ENCODE data around the gene DPH1.

DPH1 gene

DNA sequence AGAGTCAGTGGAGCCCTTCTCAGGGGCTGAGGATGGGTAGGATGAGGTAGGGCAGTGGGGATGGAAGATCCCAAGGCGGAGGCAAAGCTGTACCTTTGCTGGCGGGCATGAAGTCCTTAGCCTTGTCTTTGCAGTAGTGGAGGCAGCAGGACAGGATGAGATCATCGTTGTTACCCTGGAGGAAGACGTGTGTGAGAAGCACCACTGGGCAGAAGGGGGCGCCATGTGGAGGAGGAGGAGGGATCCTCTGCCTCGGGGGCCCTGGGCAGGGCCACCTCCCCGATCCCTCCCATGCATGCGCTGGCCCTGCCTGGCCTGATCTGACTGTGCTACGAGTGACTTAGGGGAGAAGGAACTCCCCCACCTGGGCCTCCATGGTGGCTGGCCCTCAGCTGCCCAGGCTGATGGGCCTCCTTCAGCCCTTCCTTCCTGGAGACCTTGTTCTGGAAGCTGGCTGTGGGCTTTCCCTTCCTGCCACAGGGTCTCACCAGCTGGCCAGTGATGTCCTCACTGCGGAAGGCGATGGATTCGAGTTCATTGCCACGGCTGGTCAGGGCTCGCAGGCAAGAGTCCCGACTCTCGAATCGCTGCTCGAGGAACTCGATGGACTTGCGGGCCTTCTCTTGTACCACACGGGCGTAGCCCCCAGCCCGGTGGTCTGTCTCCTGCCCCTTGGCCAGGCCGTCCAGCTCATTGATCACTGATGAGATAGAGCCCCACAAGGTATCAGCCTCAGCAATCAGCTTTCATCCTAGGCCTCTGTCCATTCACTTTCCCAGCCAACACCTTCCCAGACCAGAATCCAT, 35.2 kb downstream of the DPH1 start:
- no peak for TF ChIP-seq ZNF8 (CRISPR knock-in tag; IDR thresholded peaks at IDR 0.05)
- ATAC-seq, result peak; percentile 55

DNA sequence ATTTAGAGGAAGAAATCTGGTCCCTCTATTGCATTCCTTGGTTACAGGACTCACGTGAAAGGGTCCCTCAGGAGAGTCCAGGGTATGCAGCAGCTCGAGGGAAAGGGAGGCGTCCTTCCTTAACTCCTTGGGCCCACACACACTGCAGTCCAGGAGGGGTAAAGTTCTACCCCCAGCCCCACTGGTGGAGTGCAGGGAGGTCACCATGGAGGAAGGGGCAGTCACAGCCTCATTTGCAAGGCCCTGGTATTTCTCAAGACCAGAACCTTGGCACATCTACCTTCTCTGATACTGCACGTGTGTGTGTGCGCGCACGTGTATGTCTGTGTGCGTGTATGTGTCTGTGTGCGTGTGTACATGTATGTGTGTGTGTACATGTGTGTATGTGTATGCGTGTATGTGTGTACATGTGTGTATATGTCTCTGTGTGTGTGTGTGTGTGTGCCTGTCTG, 36.0 kb downstream of the DPH1 start:
- no peak for ATAC-seq
- TF ChIP-seq, protein P1, sequence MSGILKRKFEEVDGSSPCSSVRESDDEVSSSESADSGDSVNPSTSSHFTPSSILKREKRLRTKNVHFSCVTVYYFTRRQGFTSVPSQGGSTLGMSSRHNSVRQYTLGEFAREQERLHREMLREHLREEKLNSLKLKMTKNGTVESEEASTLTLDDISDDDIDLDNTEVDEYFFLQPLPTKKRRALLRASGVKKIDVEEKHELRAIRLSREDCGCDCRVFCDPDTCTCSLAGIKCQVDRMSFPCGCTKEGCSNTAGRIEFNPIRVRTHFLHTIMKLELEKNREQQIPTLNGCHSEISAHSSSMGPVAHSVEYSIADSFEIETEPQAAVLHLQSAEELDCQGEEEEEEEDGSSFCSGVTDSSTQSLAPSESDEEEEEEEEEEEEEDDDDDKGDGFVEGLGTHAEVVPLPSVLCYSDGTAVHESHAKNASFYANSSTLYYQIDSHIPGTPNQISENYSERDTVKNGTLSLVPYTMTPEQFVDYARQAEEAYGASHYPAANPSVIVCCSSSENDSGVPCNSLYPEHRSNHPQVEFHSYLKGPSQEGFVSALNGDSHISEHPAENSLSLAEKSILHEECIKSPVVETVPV (CRISPR knock-in tag; IDR thresholded peaks at IDR 0.05), result no peak
- TF ChIP-seq TCF4 (CRISPR knock-in tag; IDR thresholded peaks at IDR 0.05; ENCODE audit: borderline replicate concordance) (no peak), ZNF8 (CRISPR knock-in tag; IDR thresholded peaks at IDR 0.05) (no peak), ZFP3 (CRISPR knock-in tag; IDR thresholded peaks at IDR 0.05) (no peak), SNAI2 (CRISPR knock-in tag; IDR thresholded peaks at IDR 0.05) (no peak), ZNF70 (CRISPR knock-in tag; IDR thresholded peaks at IDR 0.05) (no peak), CSDC2 (CRISPR knock-in tag; IDR thresholded peaks at IDR 0.05) (no peak), ESRRG (CRISPR knock-in tag; IDR thresholded peaks at IDR 0.05) (no peak)

DNA sequence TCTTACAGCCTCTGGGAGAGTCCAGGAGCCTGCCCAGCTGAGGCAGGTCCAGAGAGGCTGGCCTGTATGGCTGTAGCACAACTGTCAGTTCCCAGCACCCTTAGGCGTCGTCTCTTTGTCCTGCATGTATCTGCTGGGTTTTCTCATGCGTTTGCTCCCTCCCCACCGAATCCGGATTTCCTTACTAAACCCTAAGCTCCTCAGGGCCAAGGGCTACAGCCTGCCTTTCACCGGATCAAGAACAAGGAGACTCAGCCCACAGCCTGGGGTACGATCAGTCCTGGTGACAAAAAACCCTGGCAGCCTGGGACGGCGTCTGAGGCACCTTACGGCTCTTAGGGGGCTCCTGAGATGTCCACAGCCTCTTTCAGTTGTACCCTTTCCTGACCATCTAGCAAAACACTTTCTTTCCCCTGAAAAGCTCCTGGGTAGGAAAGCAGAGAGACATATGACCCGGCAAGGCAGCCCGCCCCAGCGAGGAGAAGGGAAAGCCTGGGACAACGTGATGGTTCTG, 37.2 kb downstream of the DPH1 start:
- TF ChIP-seq, protein P2, sequence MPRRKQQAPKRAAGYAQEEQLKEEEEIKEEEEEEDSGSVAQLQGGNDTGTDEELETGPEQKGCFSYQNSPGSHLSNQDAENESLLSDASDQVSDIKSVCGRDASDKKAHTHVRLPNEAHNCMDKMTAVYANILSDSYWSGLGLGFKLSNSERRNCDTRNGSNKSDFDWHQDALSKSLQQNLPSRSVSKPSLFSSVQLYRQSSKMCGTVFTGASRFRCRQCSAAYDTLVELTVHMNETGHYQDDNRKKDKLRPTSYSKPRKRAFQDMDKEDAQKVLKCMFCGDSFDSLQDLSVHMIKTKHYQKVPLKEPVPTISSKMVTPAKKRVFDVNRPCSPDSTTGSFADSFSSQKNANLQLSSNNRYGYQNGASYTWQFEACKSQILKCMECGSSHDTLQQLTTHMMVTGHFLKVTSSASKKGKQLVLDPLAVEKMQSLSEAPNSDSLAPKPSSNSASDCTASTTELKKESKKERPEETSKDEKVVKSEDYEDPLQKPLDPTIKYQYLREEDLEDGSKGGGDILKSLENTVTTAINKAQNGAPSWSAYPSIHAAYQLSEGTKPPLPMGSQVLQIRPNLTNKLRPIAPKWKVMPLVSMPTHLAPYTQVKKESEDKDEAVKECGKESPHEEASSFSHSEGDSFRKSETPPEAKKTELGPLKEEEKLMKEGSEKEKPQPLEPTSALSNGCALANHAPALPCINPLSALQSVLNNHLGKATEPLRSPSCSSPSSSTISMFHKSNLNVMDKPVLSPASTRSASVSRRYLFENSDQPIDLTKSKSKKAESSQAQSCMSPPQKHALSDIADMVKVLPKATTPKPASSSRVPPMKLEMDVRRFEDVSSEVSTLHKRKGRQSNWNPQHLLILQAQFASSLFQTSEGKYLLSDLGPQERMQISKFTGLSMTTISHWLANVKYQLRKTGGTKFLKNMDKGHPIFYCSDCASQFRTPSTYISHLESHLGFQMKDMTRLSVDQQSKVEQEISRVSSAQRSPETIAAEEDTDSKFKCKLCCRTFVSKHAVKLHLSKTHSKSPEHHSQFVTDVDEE (CRISPR knock-in tag; IDR thresholded peaks at IDR 0.05), result no peak
- ATAC-seq, result no peak

DNA sequence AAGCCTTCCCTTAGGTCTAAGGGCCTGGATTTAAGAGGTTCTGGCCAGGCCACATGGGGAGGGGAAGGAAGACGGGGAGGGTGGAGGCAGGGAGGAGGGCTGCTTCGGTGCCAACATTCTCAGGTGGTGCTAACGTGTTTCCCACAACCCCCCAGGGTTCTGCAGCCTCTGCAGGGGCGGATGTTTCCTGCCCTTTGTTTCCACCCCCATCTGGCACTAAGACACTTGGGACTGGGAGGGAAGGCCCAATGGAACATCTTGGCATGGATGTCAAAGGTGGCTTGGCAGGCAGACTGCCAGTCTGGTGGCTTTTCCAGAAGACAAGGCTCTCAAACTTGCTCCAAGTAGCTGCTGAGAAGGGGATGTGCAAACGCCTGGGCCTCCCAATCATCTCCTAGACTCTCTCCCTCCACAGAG, 37.7 kb downstream of the DPH1 start:
- no peak for TF ChIP-seq ZFP30 (CRISPR knock-in tag; IDR thresholded peaks at IDR 0.05)
- no peak for TF ChIP-seq CSDC2 (CRISPR knock-in tag; IDR thresholded peaks at IDR 0.05)
- no peak for ATAC-seq

DNA sequence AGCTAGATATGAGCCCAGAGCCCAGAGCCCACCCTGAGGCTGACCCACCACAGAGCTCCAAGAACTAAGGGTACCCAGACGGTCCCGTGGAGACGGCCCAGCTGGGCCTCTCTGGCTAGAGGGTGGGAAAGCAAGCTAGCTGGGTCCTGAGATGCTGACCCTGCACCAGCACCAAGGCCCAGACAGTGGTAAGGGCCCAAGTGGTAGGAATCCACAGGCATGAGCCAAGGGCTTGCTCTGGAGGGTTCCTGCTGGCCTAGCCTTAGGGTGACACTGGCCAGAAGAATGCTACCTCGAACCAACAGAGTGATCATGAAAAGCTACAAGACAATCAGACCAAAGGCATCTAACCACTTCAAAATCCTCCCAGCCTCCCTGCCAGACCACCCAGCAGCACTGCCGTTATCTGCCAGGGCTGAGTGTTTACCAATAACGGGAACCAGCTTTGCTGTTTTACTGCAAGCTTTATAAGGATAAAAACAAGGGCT, 38.1 kb downstream of the DPH1 start:
- TF ChIP-seq RARB (CRISPR knock-in tag; IDR thresholded peaks at IDR 0.05) (no peak), BACH2 (CRISPR knock-in tag; IDR thresholded peaks at IDR 0.05; ENCODE audit: borderline replicate concordance) (no peak), ARNTL (CRISPR knock-in tag; IDR thresholded peaks at IDR 0.05; ENCODE audit: borderline replicate concordance, low read depth) (no peak), PPARA (CRISPR knock-in tag; IDR thresholded peaks at IDR 0.05; ENCODE audit: borderline replicate concordance) (no peak), GLIS3 (CRISPR knock-in tag; IDR thresholded peaks at IDR 0.05) (no peak)
- TF ChIP-seq, protein P3, sequence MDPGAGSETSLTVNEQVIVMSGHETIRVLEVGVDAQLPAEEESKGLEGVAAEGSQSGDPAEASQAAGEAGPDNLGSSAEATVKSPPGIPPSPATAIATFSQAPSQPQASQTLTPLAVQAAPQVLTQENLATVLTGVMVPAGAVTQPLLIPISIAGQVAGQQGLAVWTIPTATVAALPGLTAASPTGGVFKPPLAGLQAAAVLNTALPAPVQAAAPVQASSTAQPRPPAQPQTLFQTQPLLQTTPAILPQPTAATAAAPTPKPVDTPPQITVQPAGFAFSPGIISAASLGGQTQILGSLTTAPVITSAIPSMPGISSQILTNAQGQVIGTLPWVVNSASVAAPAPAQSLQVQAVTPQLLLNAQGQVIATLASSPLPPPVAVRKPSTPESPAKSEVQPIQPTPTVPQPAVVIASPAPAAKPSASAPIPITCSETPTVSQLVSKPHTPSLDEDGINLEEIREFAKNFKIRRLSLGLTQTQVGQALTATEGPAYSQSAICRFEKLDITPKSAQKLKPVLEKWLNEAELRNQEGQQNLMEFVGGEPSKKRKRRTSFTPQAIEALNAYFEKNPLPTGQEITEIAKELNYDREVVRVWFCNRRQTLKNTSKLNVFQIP (CRISPR knock-in tag; IDR thresholded peaks at IDR 0.05; ENCODE audit: borderline replicate concordance, low read depth), result no peak
- TF ChIP-seq, protein P4, sequence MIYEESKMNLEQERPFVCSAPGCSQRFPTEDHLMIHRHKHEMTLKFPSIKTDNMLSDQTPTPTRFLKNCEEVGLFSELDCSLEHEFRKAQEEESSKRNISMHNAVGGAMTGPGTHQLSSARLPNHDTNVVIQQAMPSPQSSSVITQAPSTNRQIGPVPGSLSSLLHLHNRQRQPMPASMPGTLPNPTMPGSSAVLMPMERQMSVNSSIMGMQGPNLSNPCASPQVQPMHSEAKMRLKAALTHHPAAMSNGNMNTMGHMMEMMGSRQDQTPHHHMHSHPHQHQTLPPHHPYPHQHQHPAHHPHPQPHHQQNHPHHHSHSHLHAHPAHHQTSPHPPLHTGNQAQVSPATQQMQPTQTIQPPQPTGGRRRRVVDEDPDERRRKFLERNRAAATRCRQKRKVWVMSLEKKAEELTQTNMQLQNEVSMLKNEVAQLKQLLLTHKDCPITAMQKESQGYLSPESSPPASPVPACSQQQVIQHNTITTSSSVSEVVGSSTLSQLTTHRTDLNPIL (CRISPR knock-in tag; IDR thresholded peaks at IDR 0.05; ENCODE audit: low read depth), result no peak
- TF ChIP-seq, protein P2 (CRISPR knock-in tag; IDR thresholded peaks at IDR 0.05), result no peak
- peak; percentile 40 for ATAC-seq
